Epithelial cell of proximal tubule (primary cell): ENCODE results near the gene ADGRB3. TPM values are rescaled to one million over a fixed set of nuclear protein-coding genes. Genes with fewer than 3 reads are reported as not detected.

Experiments used
- DNase-seq: peaks from one replicate; pipeline ENCODE4 v3.0.0-alpha.2; 2011; ENCODE audit warnings: low read depth
- H3K4me3 ChIP-seq: 2 replicates; pipeline ENCODE4 v1.5.1; 2011; ENCODE audit warnings: low read depth, mild to moderate bottlenecking, low read length
- CTCF ChIP-seq: conservative IDR thresholded peaks from 2 replicates; pipeline ENCODE4 v1.5.1; 2012; ENCODE audit warnings: low read depth, mild to moderate bottlenecking, low read length
- total RNA-seq: library from RNA; depleted of rRNA; stranded (reverse); fragments of >200 nt; gene quantifications from 2 replicates; pipeline ENCODE4 v1.2.3, GENCODE V29; 2015

The ADGRB3 gene
- total RNA-seq, 1 donor from 2014 or later, result 4.7 TPM

GRCh38 chr6:69294407-69294806 lies 659.3 kb downstream of the ADGRB3 start:
- no peak for DNase-seq

GRCh38 chr6:69294862-69295261 lies 659.8 kb downstream of the ADGRB3 start:
- no peak for TF ChIP-seq CTCF
- no peak for DNase-seq

More at GRCh38 chr6:69294407-69294806, 659.3 kb downstream of the ADGRB3 start:
- no peak overlapping the region for H3K4me3 ChIP-seq
- TF ChIP-seq CTCF, result no peak

GRCh38 chr6:69303382-69303781 lies 668.3 kb downstream of the ADGRB3 start:
- no peak for DNase-seq
- TF ChIP-seq CTCF, result no peak
- H3K4me3 ChIP-seq, result no peak overlapping the region

More at GRCh38 chr6:69294862-69295261, 659.8 kb downstream of the ADGRB3 start:
- no peak overlapping the region for H3K4me3 ChIP-seq

GRCh38 chr6:69305456-69305855 lies 670.4 kb downstream of the ADGRB3 start:
- H3K4me3 ChIP-seq, result no peak overlapping the region
- no peak for TF ChIP-seq CTCF
- no peak for DNase-seq

GRCh38 chr6:69308584-69308983 lies 673.5 kb downstream of the ADGRB3 start:
- TF ChIP-seq CTCF, result no peak
- H3K4me3 ChIP-seq, result no peak overlapping the region
- DNase-seq, result no peak

GRCh38 chr6:69311888-69312287 lies 676.8 kb downstream of the ADGRB3 start:
- no peak for DNase-seq
- TF ChIP-seq CTCF, result no peak
- no peak overlapping the region for H3K4me3 ChIP-seq

GRCh38 chr6:69314001-69314400 lies 678.9 kb downstream of the ADGRB3 start:
- no peak overlapping the region for H3K4me3 ChIP-seq
- no peak for TF ChIP-seq CTCF
- no peak for DNase-seq
